GM19025 (cell line): Measurements from ENCODE around the gene BARX1.
"Not testable (repeated sequence)": the region's sequence is repeated elsewhere in the genome, so short reads cannot be mapped to it uniquely, and the experiment has no call there.

Source experiments
- ATAC-seq: cut with Tn5 transposase; IDR thresholded peaks from one replicate; pipeline ENCODE4 v1.9.1; 2021; ENCODE audit warnings: mild to moderate bottlenecking, low read depth, moderate library complexity; ENCODE audit not compliant: unreplicated experiment

Gene BARX1

GRCh38 chr9:93967020-93967803 is 12.1 kb upstream of the BARX1 start:
- ATAC-seq = no peak

GRCh38 chr9:93965830-93966577 is 10.8 kb upstream of the BARX1 start:
- no peak for ATAC-seq

GRCh38 chr9:93964685-93965084 is 9.5 kb upstream of the BARX1 start:
- no peak for ATAC-seq

DNA sequence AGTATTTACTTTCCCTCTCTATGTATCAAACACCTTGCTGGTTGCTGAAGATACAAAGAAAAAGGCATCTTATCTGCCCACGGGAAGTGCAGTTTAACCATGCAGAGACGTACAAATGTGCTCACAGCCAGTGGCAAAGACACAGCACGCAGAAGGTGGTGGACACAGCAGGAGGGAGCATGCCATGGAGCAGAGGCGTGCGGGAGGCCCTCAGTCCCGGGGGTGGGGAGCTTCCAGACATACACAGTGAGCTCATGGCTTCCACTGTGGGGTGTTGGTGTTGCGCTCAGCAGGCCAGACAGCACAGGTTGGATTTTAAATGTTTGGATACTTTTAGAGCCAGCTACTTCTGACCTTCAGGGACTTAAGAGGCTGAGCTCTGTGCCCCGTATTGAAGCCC is 8.8 kb upstream of the BARX1 start:
- no peak for ATAC-seq

DNA sequence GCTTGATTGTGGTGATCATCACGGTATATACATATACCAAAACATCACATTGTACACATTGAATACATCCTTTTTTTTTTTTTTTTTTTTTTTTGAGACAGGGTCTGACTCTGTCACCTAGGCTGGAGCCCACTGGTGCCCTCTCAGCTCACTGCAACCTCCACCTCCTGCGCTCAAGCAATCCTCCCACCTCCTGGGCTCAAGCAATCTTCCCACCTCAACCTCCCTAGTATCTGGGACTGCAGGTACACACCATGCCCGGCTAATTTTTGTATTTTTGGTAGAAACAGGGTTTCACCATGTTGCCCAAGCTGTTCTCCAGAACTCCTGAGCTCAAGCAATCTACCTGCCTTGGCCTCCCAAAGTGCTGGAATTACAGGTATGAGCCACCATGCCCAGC is 8.3 kb upstream of the BARX1 start:
- not testable (repeated sequence) for ATAC-seq

DNA sequence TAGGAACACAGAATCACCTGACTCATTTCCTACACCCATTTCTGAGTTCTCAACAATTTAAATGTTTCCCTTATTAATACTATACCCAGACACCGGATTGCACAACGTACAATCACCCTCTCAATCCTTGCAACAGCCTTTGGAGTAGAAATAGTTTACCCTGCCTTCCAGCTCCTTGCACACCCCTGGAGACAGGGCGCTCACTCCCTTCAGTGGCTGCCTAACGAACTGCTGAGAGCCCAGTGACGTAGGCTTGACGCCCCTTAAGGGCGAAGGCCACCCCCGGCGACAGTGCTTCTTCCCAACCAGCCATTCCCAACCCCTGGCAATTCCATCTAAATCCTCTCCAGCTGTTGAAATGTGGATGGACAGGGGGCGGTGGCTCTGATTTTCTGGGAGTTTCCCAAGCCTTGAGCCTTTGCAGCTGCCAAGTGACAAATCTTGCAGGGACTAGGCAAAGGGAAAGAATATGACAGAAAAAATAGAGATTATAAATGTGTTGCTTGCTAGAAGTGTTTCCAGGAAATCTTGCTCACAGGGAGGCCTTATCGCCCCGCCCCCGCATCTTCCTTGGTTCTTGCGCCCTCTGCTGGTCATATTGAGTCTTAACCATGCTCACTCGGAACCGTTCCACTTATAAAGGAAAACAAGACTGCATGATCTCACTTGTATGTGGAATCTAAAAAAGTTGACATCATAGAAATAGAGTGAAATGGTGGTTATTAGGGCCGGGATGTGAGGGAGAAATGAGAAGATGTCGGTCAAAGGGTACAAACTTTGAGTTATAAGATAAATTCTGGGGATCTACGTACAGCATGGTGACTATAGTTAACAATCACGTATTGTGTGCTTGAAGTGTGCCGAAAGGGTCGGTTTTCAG is 7.6 kb upstream of the BARX1 start:
- no peak for ATAC-seq

DNA sequence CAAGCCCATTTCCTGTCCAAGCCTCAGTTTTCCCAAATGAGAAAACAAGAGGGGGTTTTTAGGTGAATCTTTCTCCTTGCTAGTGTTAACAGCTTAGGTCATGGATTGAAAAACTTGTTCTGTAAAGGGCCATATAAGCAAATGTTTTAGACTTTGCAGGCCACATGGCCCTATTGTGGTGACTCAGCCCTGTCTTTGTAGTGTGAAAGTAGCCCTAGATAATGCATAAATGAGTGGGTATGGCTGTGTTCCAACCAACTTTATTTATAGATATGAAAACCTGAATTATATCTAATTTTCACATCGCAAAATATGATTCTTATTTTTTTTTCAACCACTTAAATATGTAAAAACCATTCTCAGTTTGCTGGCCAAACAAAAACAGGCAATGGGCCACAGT is 6.9 kb upstream of the BARX1 start:
- no peak for ATAC-seq

DNA sequence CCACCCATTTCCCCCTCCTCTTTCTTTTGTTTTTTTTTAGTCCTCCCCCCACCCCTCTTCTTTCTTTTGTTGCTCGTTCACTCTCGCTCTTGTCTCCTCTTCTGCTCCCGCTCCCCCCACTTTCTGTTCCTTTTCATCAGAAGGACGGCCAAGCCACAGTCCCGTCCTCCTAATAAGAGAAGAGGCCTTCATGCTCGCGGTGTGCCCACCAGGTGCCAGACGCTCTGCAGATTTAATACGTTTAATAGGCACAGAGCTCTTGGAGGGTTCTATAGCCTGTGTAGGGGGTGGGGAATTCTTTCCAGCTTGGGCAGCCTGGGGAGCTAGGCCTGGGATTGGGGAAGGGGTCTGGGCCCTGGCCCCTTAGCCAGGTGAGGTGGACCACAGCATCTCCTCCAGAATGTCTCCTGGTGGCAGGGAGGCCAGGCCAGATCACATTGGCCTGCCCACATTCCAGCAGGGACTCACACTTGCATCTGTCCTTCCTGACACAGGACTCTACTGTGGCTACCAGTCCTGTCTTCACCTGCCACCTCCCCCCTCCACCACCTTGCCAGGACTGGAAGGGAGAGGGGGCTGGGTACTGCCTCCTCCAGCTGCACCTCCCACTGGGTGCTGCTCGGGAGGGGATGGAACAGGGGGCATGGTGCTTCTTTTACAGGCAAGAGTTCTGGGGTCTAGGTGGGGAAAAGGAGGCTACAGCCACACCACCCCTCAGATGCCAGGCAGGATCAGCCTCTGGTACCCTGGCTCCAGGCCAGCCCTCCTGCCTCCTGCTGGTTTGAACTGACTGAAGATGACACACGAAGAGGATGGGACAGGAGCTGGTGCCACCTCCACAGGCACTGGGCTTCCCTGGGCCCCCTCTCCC is 6.1 kb upstream of the BARX1 start:
- ATAC-seq = no peak

DNA sequence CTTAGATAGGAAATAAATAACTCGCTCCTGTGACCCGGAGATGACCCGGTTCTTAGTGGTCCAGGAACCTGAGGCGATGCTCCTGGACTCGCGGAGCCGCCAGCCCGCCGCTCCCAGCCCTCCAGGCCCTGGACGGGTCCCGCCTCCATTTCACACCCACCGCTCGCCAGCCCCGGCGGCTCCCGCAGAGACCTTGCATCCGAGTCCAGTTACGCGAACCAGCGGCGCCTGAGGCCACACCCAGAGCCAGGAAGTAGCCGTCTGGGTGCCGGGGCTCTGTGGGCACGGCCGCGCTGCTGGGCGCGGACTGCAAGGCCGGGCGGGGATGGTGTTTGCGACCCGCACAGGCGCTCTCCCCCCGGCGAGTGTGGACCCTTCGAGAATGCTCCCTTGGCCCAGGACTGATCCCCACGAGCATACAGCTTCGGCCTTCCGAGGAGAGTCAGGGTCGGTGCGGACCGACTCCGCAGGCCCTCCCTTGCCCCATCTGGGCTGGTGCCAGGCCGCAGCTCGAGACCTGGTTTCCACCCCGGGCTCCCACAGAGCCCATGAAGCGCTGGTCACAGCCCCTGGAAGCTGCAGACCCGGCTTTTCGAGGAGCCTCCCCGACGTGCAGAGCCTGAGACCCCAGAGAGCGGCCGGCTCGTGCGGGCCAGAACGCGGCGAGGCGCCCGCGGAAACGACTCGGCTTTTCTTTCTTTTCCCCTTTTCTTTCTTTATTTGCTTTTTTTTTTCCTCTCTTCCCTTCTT is 5.2 kb upstream of the BARX1 start:
- no peak for ATAC-seq

DNA sequence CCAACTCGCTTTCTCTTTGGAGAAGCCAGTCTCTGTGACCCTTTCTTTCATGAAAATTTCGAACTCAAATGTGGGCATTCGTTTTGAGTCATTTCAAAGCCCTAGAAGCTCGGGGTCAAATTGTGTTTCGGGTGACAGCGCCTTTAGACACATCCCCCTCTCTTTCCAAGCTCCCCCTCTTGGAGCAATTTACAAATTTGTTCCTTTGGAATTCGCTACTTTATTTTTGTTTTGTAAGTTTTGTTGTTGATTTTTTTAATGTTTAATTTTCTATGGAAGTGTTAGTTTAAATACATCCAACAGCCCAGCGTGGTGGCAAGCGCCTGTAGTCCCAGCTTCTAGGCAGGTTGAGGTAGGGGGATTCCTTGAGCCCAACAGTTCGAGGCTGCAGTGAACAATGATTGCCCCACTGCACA is 4.6 kb upstream of the BARX1 start:
- no peak for ATAC-seq

DNA sequence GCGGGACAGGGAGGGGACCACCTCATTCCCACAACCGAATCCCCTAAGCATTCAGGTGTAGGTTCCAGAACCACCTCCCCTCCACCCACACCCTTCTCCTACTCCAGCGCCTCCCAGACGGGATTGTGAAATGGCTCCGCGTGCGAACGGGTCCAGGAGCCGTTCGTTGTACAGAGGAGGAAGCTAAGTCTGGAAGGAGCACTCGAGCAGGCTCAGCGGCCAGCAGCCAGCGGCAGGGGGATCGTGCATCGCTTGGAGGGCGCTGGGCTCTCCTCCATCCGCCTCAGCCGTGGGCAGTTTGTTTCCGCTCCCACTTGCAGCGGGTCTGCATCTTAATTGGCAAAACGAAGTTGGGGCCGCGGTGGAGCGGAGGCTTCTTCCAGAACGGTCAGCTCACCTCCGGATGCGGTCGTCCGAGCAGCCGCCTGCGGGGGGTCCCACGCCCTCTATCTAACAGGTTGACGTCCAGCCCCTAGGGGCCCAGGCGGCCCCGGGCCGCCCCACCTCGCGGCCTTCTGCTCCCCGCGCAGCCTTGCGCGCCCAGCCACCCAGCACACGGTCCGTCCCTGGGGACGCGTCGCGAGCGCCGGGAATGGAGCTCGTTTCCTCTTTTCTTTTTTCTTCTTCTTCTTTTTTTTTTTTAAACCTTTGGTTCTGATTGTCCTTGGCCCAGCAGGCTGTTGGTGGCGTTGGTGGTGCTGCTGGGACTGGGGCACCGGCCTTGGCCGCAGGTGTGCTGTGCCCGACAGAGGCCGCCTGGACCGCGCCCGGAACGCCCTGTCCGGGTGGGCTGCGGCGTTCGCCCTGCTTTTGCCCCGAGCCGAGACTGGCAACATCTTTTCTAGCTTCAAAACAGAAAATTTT is 3.9 kb upstream of the BARX1 start:
- ATAC-seq = no peak

DNA sequence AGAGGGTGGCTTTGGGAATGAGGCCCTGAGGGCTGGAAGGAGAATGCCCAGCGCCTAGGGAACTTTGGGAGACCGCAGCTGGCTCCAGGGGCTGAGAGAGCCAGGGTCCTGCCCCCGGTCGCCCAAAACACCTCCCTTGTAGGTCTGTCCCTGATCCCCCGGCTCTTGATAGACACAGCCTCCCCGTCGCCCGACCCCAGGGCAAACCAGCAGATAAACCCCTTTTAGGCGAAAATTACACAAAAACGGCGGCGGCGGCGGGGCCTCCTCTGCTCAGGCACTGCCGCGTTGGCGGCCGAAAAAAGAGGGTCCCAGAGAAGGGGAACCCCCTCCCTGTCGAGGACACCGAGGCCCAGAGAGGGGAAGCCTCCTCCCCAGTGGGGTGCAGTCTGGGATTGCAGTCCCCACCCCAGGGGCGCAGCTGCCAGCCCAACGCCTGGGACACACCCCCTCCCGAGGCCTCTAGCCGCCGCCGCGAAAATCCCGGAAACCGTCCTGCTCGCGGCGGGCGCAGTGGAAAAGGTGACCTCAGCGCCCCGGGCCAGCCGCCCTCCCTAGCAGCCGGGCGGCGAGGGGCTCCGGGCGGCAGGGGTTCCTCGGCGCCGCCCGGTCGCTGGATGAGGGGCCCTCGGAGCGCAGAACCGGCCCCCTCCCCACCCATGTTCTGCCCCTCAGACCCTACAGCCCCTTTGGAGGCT is 3.1 kb upstream of the BARX1 start:
- no peak for ATAC-seq

- ATAC-seq = no peak
These were observed 1.0 kb upstream of the BARX1 start for GRCh38 chr9:93955981-93956784.

- ATAC-seq = no peak
These were observed 607 bp downstream of the BARX1 start for GRCh38 chr9:93954434-93955061.

DNA sequence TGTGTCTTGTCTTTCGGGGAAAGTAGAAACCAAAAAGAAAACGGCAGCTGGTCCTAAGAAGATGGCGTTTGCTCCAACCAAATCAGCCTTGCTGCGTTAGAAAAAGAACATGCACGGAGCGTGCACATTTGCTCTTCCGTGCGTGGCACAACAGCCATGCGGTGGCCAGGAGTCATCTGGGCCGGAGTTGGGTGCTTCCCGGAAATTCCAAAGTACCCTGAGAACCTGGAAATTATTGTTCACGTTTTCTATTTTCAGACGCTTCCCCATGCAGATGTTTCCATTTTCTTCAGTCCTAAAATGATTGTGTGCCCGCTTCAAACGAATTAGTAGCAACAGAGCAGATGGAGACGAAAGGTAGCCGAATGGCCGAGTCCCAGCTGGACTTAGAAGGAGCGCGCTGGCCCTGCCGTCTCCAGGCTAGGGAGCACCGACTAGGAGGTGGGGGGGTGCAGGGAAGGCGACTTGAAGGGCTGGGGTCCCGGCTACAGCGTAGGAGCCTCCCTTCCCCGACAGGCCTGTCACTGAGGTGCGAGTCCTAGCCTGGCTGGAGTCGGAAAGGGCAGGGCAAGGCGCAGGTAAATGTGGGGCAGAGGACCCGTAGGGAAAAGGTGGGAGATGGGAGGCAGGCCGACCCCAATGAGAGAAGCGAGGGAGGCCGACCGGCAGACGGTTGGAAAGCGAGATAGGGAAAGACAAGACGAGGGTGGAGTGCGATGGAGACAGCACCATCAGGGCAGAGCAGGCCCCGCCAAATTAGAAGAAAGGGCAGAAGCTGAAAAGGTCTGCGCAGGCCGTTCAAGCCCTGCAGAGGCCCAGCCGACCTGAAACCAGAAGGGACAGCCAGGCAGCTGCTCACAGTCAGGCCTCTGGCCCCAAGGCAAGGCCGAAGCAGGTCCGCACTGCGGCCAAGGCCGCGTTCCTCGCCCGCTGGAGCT is 1.4 kb downstream of the BARX1 start:
- no peak for ATAC-seq
